MCF 10A (cell line): ENCODE data around the gene NFATC4. TPM values are rescaled to one million over a fixed set of nuclear protein-coding genes. Genes with fewer than 3 reads are reported as not detected.
A peak's percentile ranks its signal among the peaks of the same experiment; 100 is the strongest.

Experiments
- BruUV-seq: library from RNA; stranded (reverse); fragments of 400-500 nt; replicated peaks from 2 replicates; lab custom pipeline; 2021; lab: Mats Ljungman, UMichigan
- CTCF ChIA-PET: fragments of 300-600 bp; sonication (Branson Sonifier 250); formaldehyde crosslinking; extraction: SDS; loops from one replicate; lab custom pipeline; 2021; ENCODE audit warnings: antibody characterized with exemption, inconsistent platforms; lab: Yijun Ruan, JAX
- POLR2A ChIA-PET: fragments of 300-600, 350-650 bp; sonication (Branson Sonifier 250); formaldehyde crosslinking; extraction: SDS; loops from one replicate; lab custom pipeline; 2020; ENCODE audit warnings: antibody characterized with exemption, inconsistent platforms; lab: Yijun Ruan, JAX
- DNase-seq: peaks from one replicate; pipeline ENCODE4 v3.0.0-alpha.2; 2018; ENCODE audit not compliant: unreplicated experiment
- H3K27ac Mint-ChIP-seq: one replicate; pipeline ENCODE4 v1.8.0; 2022; ENCODE audit warnings: mild to moderate bottlenecking, low read depth, mixed read lengths; ENCODE audit not compliant: unreplicated experiment
- H3K27me3 Mint-ChIP-seq: one replicate; pipeline ENCODE4 v1.8.0; 2022; ENCODE audit warnings: mixed read lengths; ENCODE audit not compliant: insufficient read depth, unreplicated experiment
- H3K36me3 Mint-ChIP-seq: one replicate; pipeline ENCODE4 v1.8.0; 2022; ENCODE audit warnings: mild to moderate bottlenecking, moderate library complexity, mixed read lengths; ENCODE audit not compliant: insufficient read depth, unreplicated experiment
- H3K4me1 Mint-ChIP-seq: one replicate; pipeline ENCODE4 v1.8.0; 2022; ENCODE audit warnings: mixed read lengths; ENCODE audit not compliant: insufficient read depth, unreplicated experiment
- H3K4me3 Mint-ChIP-seq: one replicate; pipeline ENCODE4 v1.8.0; 2022; ENCODE audit warnings: mild to moderate bottlenecking, moderate library complexity, mixed read lengths; ENCODE audit not compliant: unreplicated experiment
- H3K9me3 Mint-ChIP-seq: one replicate; pipeline ENCODE4 v1.8.0; 2022; ENCODE audit warnings: mixed read lengths; ENCODE audit not compliant: unreplicated experiment
- CTCF ChIP-seq: fragments of 200-600 bp; IDR thresholded peaks from one replicate; pipeline ENCODE4 v1.8.0; 2022; ENCODE audit warnings: antibody characterized with exemption, mild to moderate bottlenecking; ENCODE audit not compliant: unreplicated experiment
- intact Hi-C: fragments of 100-400 bp; cut with micrococcal nuclease; formaldehyde crosslinking; loops from 2 replicates; pipeline ENCODE4 v1.14.1; 2022
- total RNA-seq: library from RNA; stranded (reverse); gene quantifications from 2 replicates; pipeline ENCODE4 v1.2.3, GENCODE V29; 2022

NFATC4 gene
- total RNA-seq, 1 experiment from 2014 or later: 0.23 TPM

DNA sequence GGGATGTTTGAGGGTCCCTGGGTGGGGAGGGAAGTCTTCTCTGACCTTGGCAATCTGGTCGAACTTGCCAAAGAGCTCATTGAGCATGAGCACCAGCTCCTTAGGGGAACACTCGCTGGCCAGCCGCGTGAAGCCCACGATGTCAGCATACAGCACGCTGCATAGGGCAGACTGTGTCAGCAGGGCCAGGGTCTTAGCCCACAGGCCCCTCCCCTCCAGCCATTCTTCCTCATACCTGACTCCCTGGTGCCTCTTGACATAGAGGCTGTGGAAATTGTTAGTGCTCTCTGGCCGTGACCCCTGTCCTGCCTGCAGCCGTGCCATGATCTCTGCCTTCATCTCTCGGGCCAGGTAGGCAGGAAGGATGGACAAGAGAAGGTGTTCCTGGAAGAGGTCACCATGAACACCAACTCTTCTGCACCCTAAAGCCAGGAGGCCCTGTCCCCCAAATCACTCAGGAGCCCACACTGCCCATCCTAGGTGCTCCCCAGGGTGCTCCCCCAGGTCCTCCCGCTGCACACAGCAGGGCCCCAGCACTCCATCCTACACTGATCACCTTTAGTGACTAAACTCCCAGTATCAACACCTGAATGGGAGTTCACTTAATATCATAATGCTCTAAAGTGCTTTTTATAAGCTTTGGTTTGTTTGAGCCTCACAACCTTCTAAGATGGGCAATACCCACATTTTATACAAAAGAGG is 36.9 kb upstream of the NFATC4 start:
- CTCF ChIA-PET: interaction anchor here (0.6 to 16.6 kb wide), 18 partner anchors 8 to 110 kb away, joined by 3 to 626 read pairs (median 8); partner anchors contain the start of genes CBLN3, CIDEB, KHNYN and LTB4R
- Mint-ChIP-seq H3K27ac (no peak overlapping the region), H3K4me3 (no peak overlapping the region), H3K9me3 (no peaks in the 10 kb centered on the region), H3K36me3 (peaks cover 6% of the 10 kb centered on the region), H3K27me3 (peaks cover 11% of the 10 kb centered on the region), H3K4me1 (peaks cover 7% of the 10 kb centered on the region)
- POLR2A ChIA-PET: interaction anchor here (1.9 to 3.3 kb wide), 2 partner anchors 100 to 106 kb away, joined by 7 to 52 read pairs; partner anchors contain the start of genes CBLN3 and KHNYN
- intact Hi-C loops: no loop called here
- no peak for DNase-seq
- BruUV-seq: no TSS peak
- TF ChIP-seq CTCF: no peak

DNA sequence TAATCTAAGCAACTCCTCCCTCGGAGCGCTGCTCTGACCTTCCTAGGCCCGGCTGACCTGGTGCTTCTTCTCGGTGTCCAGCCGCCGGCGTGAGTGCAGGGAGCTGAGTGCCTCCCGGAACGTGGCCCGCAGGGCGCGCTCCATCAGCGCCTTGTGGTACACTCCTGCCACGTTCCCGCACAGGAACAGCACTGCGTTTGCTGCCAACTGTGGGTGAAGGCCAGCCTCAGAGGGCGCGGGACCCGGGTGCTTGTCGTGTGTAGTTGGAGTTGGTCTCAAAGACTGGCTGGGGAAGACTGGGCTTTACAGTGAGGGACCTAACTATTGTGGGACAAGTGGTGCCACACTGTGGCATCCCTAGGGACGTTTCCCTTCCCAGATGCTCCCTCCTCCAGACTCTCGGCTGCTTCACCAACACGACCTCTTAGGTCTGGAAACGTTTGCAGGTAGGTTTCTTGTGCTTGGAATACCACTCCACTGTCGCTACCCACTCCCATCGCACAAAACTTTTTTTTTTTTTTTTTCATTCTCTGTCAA is 36.2 kb upstream of the NFATC4 start:
- intact Hi-C loops: loop anchor here (1.0 kb wide), 1 partner anchor 88 kb away; no protein-coding TSS in a partner anchor
- no TSS peak for BruUV-seq
- Mint-ChIP-seq H3K4me1 (peaks cover 7% of the 10 kb centered on the region), H3K36me3 (peaks cover 6% of the 10 kb centered on the region), H3K9me3 (no peaks in the 10 kb centered on the region), H3K27me3 (peaks cover 11% of the 10 kb centered on the region), H3K4me3 (no peak overlapping the region), H3K27ac (no peak overlapping the region)
- ChIA-PET CTCF (interaction anchor here (0.6 to 16.6 kb wide), 20 partner anchors 8 to 109 kb away, joined by 3 to 626 read pairs (median 14); partner anchors contain the start of genes CBLN3, CIDEB, KHNYN and LTB4R), POLR2A (interaction anchor here (0.8 to 3.3 kb wide), 4 partner anchors 74 to 105 kb away, joined by 3 to 52 read pairs (median 5); partner anchors contain the start of genes CBLN3, KHNYN and TINF2)
- no peak for DNase-seq
- no peak for TF ChIP-seq CTCF

GRCh38 chr14:24332268-24332993 is 35.6 kb upstream of the NFATC4 start:
- H3K4me3 Mint-ChIP-seq: no peak overlapping the region
- peak; percentile 72 for DNase-seq
- H3K4me1 Mint-ChIP-seq: peaks cover 7% of the 10 kb centered on the region
- POLR2A ChIA-PET: interaction anchor here (0.8 to 3.3 kb wide), 8 partner anchors 20 to 104 kb away, joined by 3 to 52 read pairs (median 4); partner anchors contain the start of genes CBLN3, KHNYN and TINF2
- intact Hi-C loops: loop anchor here (1.0 kb wide), 1 partner anchor 89 kb away; no protein-coding TSS in a partner anchor
- CTCF ChIA-PET: interaction anchor here (0.6 to 16.6 kb wide), 43 partner anchors 8 to 700 kb away, joined by 3 to 626 read pairs (median 7); partner anchors contain the start of genes CBLN3, CIDEB, KHNYN and LTB4R
- peaks cover 6% of the 10 kb centered on the region for H3K36me3 Mint-ChIP-seq
- peak; percentile 60 for TF ChIP-seq CTCF
- H3K9me3 Mint-ChIP-seq: no peaks in the 10 kb centered on the region
- BruUV-seq: no TSS peak
- no peak overlapping the region for H3K27ac Mint-ChIP-seq
- peaks cover 11% of the 10 kb centered on the region for H3K27me3 Mint-ChIP-seq
